Measurements from ENCODE around the gene TEX264.

GRCh38 chr3:51671734-51672475 lies 853 bp downstream of the TEX264 start:
- TF ChIP-seq CTCF (IDR thresholded peaks at IDR 0.05; ENCODE audit: insufficient read depth, low read depth, low read length) (no peak), EZH2 (IDR thresholded peaks at IDR 0.05; ENCODE audit: insufficient read depth, low read length) (no peak)
